ENCODE measurements around the gene CMIP. TPM values are rescaled to one million over a fixed set of nuclear protein-coding genes. Genes with fewer than 3 reads are reported as not detected.
A peak's percentile ranks its signal among the peaks of the same experiment; 100 is the strongest.

Gene CMIP
- polyA plus RNA-seq, 1 experiment: 4.9 TPM

- Histone ChIP-seq H3K4me3 (ENCODE audit: low read depth, low read length) (no peak overlapping the region), H3K27me3 (ENCODE audit: control insufficient read depth, insufficient read depth, low read length) (no peaks in the 10 kb centered on the region), H3K36me3 (ENCODE audit: control insufficient read depth, insufficient read depth, low read length) (no peaks in the 10 kb centered on the region)
- ChIA-PET POLR2A (no interaction called here), CTCF (interaction anchor here (1.0 to 7.5 kb wide), 5 partner anchors 8 to 318 kb away, joined by 3 to 65 read pairs (median 3); no protein-coding TSS in a partner anchor)
- peak; percentile 31 for DNase-seq (ENCODE audit: low read depth)
- peak; percentile 29; the same call in 1 of the 2 replicates for TF ChIP-seq CTCF (IDR thresholded peaks at IDR 0.05; ENCODE audit: insufficient read depth, low read depth, low read length)
Measured at GRCh38 chr16:81405702-81406113, 38.9 kb upstream of the CMIP start.

GRCh38 chr16:81408409-81408950 lies 36.1 kb upstream of the CMIP start:
- Histone ChIP-seq H3K36me3 (ENCODE audit: control insufficient read depth, insufficient read depth, low read length) (no peaks in the 10 kb centered on the region), H3K4me3 (ENCODE audit: low read depth, low read length) (no peak overlapping the region), H3K27me3 (ENCODE audit: control insufficient read depth, insufficient read depth, low read length) (no peaks in the 10 kb centered on the region)
- ChIA-PET CTCF (no interaction called here), POLR2A (no interaction called here)
- no peak for TF ChIP-seq CTCF (IDR thresholded peaks at IDR 0.05; ENCODE audit: insufficient read depth, low read depth, low read length)
- no peak for DNase-seq (ENCODE audit: low read depth)

- no peak for DNase-seq (ENCODE audit: low read depth)
- Histone ChIP-seq H3K4me3 (ENCODE audit: low read depth, low read length) (no peak overlapping the region), H3K27me3 (ENCODE audit: control insufficient read depth, insufficient read depth, low read length) (peaks cover 1% of the 10 kb centered on the region; the same call in 1 of the 2 replicates), H3K36me3 (ENCODE audit: control insufficient read depth, insufficient read depth, low read length) (no peaks in the 10 kb centered on the region)
- CTCF ChIA-PET: interaction anchor here (1.5 to 2.8 kb wide), 2 partner anchors 15 to 20 kb away, joined by 4 to 9 read pairs; no protein-coding TSS in a partner anchor
- POLR2A ChIA-PET: interaction anchor here (0.5 kb wide), 1 partner anchor 396 kb away, joined by 3 read pairs; no protein-coding TSS in a partner anchor
- no peak for TF ChIP-seq CTCF (IDR thresholded peaks at IDR 0.05; ENCODE audit: insufficient read depth, low read depth, low read length)
Measured at GRCh38 chr16:81409016-81409556, 35.5 kb upstream of the CMIP start.

DNA sequence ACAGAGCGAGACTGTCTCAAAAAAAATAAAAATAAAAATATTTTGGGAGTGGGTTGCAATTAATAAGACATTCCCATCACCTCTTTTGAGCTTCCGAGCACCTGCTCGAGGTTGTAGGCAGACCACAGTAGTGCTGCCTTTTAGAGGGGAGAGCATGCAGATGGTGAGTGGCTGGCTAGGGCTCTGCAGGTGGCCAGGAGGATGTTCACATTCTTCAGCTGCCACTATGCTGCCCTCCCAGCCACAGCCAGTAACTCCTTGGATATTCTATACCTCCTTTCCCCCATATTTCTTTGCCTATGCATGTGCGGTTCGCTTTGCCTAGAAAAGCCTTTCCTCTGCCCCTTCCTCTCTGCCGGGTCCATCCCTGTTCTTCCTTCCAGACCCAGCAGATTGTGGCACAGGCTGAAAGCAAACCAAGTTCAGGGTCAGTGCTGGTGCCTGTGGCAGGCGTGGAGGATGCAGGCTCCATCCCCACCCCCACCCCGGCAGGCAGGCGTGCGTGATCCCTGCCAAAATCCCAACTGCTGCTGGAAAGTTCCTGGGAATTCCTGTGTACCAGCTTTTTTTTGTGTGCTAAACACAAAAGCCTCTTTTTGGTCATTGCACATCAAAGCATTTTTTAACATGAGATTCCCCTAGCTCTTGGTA lies 33.8 kb upstream of the CMIP start:
- DNase-seq (ENCODE audit: low read depth): no peak
- CTCF ChIA-PET: interaction anchor here (0.6 to 2.8 kb wide), 5 partner anchors 18 to 133 kb away, joined by 3 to 9 read pairs (median 3); no protein-coding TSS in a partner anchor
- no peak overlapping the region for H3K4me3 ChIP-seq (ENCODE audit: low read depth, low read length)

More for the DNA sequence above, 33.8 kb upstream of the CMIP start:
- TF ChIP-seq CTCF (IDR thresholded peaks at IDR 0.05; ENCODE audit: insufficient read depth, low read depth, low read length): no peak
- Histone ChIP-seq H3K36me3 (ENCODE audit: control insufficient read depth, insufficient read depth, low read length) (no peaks in the 10 kb centered on the region), H3K27me3 (ENCODE audit: control insufficient read depth, insufficient read depth, low read length) (peaks cover 1% of the 10 kb centered on the region; the same call in 1 of the 2 replicates)
- POLR2A ChIA-PET: no interaction called here
